Renal cortex interstitium (tissue), 11 donors: Measurements from ENCODE around the gene LYPD8. TPM values are rescaled to one million over a fixed set of nuclear protein-coding genes. Genes with fewer than 3 reads are reported as not detected.

Experiments
- DNase-seq, 11 donors: peaks; one replicate each; pipeline ENCODE4 v3.0.0-alpha.2; 2013; ENCODE audit warnings: low read depth in 9 of 11, low spot score in 4 of 11; ENCODE audit errors: extremely low read depth in 1 of 11
- polyA plus RNA-seq, 3 donors: library from polyadenylated mRNA; unstranded; fragments of 120-200 nt; gene quantifications; one replicate each; pipeline ENCODE4 v1.2.1, GENCODE V29; 2013; ENCODE audit not compliant: insufficient read length in 3 of 3

Gene LYPD8
- polyA plus RNA-seq, 3 donors = 0.17 TPM; not detected in 2

DNA sequence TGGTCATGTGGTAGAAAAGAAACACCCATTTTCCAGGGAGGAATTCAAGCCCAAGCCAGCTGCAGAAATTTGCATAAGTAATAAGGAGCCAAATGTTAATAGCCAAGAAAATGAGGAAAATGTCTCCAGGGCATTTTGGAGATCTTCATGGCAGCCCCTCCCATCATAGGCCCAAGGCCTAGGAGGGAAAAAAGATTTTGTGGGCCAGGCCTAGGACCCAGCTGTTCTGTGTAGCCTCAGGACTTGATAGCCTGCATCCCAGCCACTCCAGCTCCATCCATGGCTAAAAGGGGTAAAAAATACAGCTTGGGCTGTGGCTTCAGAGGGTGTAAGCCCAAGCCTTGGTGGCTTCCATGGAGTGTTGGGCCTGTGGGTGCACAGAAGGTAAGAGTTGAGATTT, 21.4 kb upstream of the LYPD8 start:
- DNase-seq = no peak

GRCh38 chr1:248775441-248775840, 19.9 kb upstream of the LYPD8 start:
- no peak for DNase-seq

- DNase-seq = no peak
Measured at GRCh38 chr1:248759644-248760043, 4.1 kb upstream of the LYPD8 start.

GRCh38 chr1:248758352-248758751, 2.8 kb upstream of the LYPD8 start:
- DNase-seq = no peak

GRCh38 chr1:248757784-248758195, 2.2 kb upstream of the LYPD8 start:
- DNase-seq = peak in 1 of 11 donors; percentile 29

GRCh38 chr1:248756636-248757035, 1.1 kb upstream of the LYPD8 start:
- no peak for DNase-seq

DNA sequence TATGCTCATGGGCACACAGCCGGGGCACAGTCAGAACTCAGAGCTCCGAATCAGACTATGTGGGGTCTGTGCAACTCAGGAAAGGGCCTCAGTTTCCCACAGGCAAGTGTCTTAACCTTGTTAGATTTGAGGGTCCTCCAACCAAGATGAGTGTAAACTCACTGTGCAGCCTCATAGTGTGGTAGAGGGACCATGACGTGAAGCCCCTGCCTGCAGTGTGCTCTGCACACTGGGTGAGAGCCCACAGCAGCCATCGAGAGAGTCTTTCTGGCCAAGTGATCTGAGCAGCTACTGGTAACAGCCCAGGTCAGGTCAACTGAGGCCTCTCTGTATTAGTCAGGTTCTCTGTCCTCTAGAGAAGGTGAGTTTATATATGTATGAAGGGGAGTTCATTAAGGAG, 592 bp upstream of the LYPD8 start:
- DNase-seq = no peak

DNA sequence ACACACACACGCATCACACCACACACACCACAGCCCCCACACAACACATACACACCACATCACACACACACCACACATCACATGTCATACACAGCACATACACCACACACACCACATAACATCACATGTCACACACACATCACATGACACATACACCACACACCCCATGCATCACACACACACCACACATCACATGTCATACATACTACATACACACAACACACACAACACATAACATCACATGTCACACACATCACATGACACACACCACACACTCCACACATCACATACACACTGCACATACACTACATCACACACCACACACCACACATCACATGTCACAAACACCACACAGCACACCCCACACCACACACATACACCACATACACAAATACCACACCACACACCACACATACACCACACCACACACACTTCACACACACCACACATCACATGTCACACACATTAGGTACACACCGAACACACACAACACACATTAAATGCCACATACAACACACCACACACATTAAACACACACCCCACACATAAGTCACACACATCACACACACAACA, 1.8 kb downstream of the LYPD8 start:
- DNase-seq = no peak

- no peak for DNase-seq
Measured at GRCh38 chr1:248753029-248753594, 2.4 kb downstream of the LYPD8 start.

- DNase-seq = no peak
Measured at GRCh38 chr1:248752161-248753028, 3.2 kb downstream of the LYPD8 start.

DNA sequence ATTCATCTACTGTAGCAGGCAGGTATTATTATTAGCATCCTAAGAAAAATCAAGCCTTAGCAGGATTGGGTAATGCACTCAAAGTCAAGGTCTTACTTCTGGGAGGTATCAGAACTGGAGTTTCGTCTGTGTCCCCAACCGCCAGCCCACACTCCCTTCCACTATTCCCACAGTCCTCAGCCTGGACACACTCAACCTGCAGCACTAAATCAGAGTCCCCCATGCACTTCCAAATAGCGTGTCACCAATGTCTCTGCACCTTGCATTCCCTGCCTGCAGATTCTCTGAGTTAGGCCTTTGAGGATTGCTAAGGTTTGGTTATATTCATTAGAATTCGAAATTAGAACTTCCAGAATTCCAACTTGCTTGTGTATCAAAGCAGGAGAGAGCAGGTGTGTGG, 3.9 kb downstream of the LYPD8 start:
- DNase-seq = no peak

GRCh38 chr1:248751142-248751541, 4.4 kb downstream of the LYPD8 start:
- no peak for DNase-seq

GRCh38 chr1:248750496-248750895, 5.1 kb downstream of the LYPD8 start:
- DNase-seq = no peak

DNA sequence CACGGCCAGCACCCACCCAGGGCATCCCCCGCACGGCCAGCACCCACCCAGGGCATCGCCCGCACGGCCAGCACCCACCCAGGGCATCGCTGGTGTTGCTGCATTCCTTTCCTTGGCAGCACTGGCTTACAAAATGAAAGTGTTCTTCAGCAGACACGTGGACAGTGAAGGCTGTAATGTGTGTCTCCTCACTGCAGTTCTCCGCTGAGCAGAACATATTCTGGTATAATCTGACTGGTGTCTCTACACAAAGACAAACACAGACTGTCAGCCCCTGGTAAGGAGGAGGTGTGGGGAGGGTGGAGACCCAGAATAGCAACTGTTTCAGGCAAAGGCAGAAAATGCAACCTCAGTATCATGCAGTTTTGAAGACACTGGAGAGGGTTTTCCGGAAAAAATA, 7.3 kb downstream of the LYPD8 start:
- no peak for DNase-seq

DNA sequence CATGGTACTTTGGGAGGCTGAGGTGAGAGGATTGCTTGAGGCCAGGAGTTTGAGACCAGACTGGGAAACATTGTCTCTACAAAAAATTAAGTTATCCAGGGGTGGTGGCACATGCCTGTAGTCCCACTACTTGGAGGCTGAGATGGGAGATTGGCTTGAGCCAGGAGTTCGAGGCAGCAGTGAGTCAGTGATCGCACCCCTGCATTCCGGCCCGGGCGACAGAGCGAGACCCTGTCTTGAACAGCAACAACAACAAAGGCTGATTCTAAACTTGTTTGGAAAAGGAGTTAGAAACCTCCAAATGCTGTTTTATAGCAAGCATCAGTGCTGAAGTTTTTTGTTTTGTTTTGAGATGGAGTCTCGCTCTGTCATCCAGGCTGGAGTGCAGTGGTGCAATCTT, 14.7 kb downstream of the LYPD8 start:
- DNase-seq = no peak

DNA sequence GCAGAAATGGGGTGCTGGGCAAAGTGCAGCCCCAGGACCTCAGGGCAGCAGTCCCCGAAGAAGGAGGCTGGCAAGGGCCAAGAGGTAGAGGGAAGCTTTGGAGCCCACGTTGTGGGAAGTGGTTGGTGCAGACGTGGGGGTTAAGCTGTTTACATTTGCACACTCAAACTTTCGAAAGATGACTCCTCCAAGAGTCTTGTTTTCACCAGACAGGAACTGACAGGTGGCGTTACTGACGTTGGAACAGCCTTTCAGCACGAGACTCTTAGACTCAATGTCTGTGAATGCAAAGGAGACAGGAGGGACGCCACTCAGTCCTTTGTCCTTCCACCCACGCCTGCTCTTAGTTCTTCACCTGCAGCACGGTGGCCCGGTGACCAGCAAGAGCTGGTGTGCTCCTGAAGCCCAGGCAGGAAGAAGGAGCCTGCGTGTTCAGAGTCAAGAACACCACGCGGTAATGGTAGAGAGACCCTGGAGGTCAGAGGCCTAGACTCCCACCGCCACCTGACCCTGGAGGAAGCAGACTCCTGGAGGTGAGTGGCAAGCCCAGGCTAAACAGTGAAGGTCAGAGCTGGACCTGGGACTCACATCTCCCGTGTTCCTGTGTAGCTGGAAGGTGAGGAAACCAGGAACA, 15.9 kb downstream of the LYPD8 start:
- no peak for DNase-seq

DNA sequence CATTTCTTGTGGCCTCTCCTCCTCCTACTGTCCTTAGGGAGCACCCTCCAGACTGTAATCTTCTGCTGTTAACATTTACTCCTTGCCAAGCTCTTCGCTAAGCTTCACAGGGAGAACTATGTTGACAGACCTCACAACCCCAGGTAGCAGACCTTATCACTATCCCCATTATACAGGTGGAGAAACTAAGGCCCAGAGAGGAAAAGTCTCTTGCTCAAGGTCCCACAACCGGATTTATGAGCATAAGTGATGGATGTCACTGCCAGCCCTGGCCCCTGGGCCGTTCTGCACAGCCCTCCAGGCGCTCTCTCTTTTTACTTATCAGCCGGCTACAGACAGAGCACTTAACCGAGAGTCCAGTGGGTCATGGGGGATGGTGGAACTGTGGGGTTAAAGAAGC, 18.1 kb downstream of the LYPD8 start:
- no peak for DNase-seq

DNA sequence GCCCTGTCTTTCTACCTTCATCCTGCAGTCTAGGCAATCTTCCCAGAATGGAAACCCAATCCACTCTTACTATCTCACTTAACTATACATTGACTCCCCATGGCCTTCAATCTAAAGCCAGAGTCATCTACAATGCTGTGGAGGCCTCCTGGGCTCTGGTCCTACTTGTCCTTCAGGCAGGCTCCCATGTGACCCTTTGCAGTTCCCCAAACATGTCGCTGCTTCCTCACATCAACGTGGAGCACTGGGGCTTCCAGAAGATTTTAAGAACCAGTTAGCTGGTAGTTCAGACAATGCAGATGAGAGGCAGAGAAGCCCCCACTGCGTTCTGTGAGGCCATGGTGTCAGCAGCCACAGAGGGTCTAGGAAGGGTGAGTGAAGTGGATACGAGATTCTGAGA, 18.6 kb downstream of the LYPD8 start:
- no peak for DNase-seq

DNA sequence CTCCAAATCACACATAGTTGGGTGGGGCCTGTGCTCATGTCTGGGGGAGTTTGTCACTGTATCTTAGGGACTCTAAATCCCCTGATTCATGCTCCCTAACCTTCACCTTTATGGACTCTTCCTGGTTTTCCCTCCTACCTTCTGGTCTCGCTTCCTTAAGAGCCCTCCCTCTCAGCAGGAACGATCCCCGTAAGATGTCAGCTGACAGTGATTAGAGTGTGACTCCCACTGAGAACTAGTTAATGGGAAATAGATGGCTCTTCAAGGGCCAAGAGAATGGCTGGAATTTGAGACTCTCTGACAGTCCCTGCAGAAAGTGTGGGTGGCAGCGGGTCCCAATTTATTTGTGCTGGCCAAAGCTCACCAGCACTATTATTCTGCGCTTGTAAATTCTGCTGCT, 22.0 kb downstream of the LYPD8 start:
- DNase-seq = peak in 1 of 11 donors; percentile 11
